ENCODE results near the gene CHRNE. TPM values are rescaled to one million over a fixed set of nuclear protein-coding genes. Genes with fewer than 3 reads are reported as not detected.

Gene CHRNE
- total and polyA plus RNA-seq, 2 of the 13 experiments (the other 11 are each of a cell fraction or from before 2014, with no cell fraction given), result 0.53 to 0.59 TPM

DNA sequence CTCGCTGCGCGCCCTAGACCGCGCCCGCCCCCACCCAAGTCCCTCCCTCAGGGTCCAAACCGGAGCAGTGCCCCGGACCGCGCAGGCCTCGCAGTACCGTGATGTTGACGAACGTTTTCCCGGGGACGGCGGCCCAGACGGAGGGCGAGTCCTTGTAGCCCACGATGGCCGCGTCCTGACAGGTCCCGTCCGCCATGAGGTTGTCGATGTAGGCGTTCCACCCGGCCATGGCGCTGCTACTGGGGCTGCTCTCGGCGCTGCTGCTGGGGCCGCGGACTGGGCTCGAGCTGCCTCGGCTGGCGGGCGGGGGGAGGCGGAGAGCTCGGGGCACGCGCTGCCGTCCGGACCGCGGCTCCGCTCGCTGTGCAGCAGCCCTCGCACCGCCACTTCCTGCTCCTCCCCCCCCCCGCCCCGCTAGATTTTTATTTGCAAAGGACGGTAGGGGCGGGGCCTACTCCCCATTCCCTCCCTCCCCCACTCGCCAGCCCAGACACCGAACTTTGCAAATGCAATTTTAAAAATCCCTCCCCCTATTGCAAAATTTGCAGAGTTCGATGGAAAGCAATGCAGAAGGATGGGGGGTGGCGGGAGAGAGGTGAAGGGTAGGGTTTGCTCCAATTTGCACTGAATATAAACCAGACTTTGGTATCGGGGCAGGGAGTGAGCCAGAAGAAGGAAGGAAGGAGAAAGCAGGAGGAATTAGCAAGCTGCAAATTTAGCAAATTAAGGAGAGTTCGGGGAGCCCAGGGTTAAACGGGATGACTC, 45.5 kb upstream of the CHRNE start, which contains the start of gene PFN1 (continued):
- TF ChIP-seq TRIM24 (CRISPR knock-in tag; IDR thresholded peaks at IDR 0.05) (no peak), STAG1 (CRISPR knock-in tag; IDR thresholded peaks at IDR 0.05) (no peak), ARNT (IDR thresholded peaks at IDR 0.05) (no peak), TMF1 (CRISPR knock-in tag; IDR thresholded peaks at IDR 0.05; ENCODE audit: low read depth) (peak; percentile 36; the same call in 1 of the 2 replicates), IKZF4 (CRISPR knock-in tag; IDR thresholded peaks at IDR 0.05; ENCODE audit: borderline replicate concordance, low read depth, not compliant biosample characterization) (peak; percentile 94), KMT2A (CRISPR knock-in tag; IDR thresholded peaks at IDR 0.05) (peak; percentile 43; the same call in 1 of the 2 replicates), ESRRA (CRISPR knock-in tag; IDR thresholded peaks at IDR 0.05; ENCODE audit: low read depth) (peak; percentile 14; the same call in 1 of the 2 replicates), ATM (IDR thresholded peaks at IDR 0.05; ENCODE audit: borderline replicate concordance) (no peak), ZFP1 (CRISPR knock-in tag; IDR thresholded peaks at IDR 0.05) (no peak), ZFAT (CRISPR knock-in tag; conservative IDR thresholded peaks at IDR 0.05) (0 out of 2 replicates have a peak, but pooled peaks have one; percentile 48), ZNF10 (CRISPR knock-in tag; IDR thresholded peaks at IDR 0.05; ENCODE audit: borderline replicate concordance, low read depth) (no peak)
- TF ChIP-seq, protein P1, sequence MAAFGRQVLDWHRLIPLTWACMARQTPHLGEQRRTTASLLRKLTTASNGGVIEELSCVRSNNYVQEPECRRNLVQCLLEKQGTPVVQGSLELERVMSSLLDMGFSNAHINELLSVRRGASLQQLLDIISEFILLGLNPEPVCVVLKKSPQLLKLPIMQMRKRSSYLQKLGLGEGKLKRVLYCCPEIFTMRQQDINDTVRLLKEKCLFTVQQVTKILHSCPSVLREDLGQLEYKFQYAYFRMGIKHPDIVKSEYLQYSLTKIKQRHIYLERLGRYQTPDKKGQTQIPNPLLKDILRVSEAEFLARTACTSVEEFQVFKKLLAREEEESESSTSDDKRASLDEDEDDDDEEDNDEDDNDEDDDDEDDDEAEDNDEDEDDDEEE (CRISPR knock-in tag; IDR thresholded peaks at IDR 0.05), result peak; percentile 75; the same call in 1 of the 2 replicates
- TF ChIP-seq, protein P2, sequence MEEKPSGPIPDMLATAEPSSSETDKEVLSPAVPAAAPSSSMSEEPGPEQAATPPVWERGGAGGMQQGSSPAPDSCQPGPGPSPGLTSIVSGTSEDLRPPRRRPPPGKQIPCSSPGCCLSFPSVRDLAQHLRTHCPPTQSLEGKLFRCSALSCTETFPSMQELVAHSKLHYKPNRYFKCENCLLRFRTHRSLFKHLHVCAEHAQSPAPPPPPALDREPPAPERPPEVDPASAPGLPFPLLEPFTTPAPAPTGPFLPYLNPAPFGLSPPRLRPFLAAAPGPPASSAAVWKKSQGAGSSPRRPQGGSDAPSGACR (CRISPR knock-in tag; IDR thresholded peaks at IDR 0.05), result no peak
- TF ChIP-seq, protein P3, sequence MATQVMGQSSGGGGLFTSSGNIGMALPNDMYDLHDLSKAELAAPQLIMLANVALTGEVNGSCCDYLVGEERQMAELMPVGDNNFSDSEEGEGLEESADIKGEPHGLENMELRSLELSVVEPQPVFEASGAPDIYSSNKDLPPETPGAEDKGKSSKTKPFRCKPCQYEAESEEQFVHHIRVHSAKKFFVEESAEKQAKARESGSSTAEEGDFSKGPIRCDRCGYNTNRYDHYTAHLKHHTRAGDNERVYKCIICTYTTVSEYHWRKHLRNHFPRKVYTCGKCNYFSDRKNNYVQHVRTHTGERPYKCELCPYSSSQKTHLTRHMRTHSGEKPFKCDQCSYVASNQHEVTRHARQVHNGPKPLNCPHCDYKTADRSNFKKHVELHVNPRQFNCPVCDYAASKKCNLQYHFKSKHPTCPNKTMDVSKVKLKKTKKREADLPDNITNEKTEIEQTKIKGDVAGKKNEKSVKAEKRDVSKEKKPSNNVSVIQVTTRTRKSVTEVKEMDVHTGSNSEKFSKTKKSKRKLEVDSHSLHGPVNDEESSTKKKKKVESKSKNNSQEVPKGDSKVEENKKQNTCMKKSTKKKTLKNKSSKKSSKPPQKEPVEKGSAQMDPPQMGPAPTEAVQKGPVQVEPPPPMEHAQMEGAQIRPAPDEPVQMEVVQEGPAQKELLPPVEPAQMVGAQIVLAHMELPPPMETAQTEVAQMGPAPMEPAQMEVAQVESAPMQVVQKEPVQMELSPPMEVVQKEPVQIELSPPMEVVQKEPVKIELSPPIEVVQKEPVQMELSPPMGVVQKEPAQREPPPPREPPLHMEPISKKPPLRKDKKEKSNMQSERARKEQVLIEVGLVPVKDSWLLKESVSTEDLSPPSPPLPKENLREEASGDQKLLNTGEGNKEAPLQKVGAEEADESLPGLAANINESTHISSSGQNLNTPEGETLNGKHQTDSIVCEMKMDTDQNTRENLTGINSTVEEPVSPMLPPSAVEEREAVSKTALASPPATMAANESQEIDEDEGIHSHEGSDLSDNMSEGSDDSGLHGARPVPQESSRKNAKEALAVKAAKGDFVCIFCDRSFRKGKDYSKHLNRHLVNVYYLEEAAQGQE (IDR thresholded peaks at IDR 0.05; ENCODE audit: borderline replicate concordance in 1 of 2, low read depth in 1 of 2, low read length in 2 of 2), result peak in 1 of 2 experiments; percentile 44; a peak in 1 of 4 replicates
- TF ChIP-seq, protein P4, sequence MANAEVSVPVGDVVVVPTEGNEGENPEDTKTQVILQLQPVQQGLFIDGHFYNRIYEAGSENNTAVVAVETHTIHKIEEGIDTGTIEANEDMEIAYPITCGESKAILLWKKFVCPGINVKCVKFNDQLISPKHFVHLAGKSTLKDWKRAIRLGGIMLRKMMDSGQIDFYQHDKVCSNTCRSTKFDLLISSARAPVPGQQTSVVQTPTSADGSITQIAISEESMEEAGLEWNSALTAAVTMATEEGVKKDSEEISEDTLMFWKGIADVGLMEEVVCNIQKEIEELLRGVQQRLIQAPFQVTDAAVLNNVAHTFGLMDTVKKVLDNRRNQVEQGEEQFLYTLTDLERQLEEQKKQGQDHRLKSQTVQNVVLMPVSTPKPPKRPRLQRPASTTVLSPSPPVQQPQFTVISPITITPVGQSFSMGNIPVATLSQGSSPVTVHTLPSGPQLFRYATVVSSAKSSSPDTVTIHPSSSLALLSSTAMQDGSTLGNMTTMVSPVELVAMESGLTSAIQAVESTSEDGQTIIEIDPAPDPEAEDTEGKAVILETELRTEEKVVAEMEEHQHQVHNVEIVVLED (CRISPR knock-in tag; IDR thresholded peaks at IDR 0.05; ENCODE audit: borderline replicate concordance), result peak; percentile 31; the same call in 1 of the 2 replicates
- TF ChIP-seq, protein P5, sequence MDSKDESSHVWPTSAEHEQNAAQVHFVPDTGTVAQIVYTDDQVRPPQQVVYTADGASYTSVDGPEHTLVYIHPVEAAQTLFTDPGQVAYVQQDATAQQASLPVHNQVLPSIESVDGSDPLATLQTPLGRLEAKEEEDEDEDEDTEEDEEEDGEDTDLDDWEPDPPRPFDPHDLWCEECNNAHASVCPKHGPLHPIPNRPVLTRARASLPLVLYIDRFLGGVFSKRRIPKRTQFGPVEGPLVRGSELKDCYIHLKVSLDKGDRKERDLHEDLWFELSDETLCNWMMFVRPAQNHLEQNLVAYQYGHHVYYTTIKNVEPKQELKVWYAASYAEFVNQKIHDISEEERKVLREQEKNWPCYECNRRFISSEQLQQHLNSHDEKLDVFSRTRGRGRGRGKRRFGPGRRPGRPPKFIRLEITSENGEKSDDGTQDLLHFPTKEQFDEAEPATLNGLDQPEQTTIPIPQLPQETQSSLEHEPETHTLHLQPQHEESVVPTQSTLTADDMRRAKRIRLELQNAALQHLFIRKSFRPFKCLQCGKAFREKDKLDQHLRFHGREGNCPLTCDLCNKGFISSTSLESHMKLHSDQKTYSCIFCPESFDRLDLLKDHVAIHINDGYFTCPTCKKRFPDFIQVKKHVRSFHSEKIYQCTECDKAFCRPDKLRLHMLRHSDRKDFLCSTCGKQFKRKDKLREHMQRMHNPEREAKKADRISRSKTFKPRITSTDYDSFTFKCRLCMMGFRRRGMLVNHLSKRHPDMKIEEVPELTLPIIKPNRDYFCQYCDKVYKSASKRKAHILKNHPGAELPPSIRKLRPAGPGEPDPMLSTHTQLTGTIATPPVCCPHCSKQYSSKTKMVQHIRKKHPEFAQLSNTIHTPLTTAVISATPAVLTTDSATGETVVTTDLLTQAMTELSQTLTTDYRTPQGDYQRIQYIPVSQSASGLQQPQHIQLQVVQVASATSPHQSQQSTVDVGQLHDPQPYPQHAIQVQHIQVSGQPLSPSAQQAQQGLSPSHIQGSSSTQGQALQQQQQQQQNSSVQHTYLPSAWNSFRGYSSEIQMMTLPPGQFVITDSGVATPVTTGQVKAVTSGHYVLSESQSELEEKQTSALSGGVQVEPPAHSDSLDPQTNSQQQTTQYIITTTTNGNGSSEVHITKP (CRISPR knock-in tag; IDR thresholded peaks at IDR 0.05; ENCODE audit: low read depth), result peak; percentile 94
